Measurements from ENCODE around the gene RBMX2.

The RBMX2 gene

GRCh38 chrX:130446974-130447373 lies 45.2 kb downstream of the RBMX2 start:
- no peak for DNase-seq (ENCODE audit: low spot score)

Data from NAMALWA (cell line).